Natural killer cell (primary cell): ENCODE results near the gene GBF1. TPM values are rescaled to one million over a fixed set of nuclear protein-coding genes. Genes with fewer than 3 reads are reported as not detected.

Experiments
- ATAC-seq, 3 donors: fragments of 150-1000 bp in 2 of 3; fragments of 200-7000 bp in 1 of 3; cut with Tn5 transposase; 1 replicate in 1 of 3; 2 replicates in 2 of 3; pipeline ENCODE4 v1.10.0; 2021; ENCODE audit warnings: mild to moderate bottlenecking in 2 of 3, moderate library complexity in 2 of 3
- DNase-seq, 2 donors: peaks; one replicate each; pipeline versions ENCODE4 v3.0.0 to v3.0.0-alpha.2; 2013 to 2021; ENCODE audit warnings: mixed read lengths in 1 of 2
- H3K27ac ChIP-seq: one replicate; pipeline ENCODE4 v1.5.1; 2013; ENCODE audit warnings: mild to moderate bottlenecking, low read length
- H3K27me3 ChIP-seq: one replicate; pipeline ENCODE4 v1.6.1; 2013; ENCODE audit warnings: low read length; ENCODE audit not compliant: control insufficient read depth, insufficient read depth
- H3K36me3 ChIP-seq: one replicate; pipeline ENCODE4 v1.6.1; 2013; ENCODE audit warnings: low read length; ENCODE audit not compliant: control insufficient read depth, insufficient read depth
- H3K4me1 ChIP-seq: one replicate; pipeline ENCODE4 v1.6.1; 2013; ENCODE audit warnings: low read length; ENCODE audit not compliant: control insufficient read depth, insufficient read depth
- H3K4me3 ChIP-seq: one replicate; pipeline ENCODE4 v1.5.1; 2013; ENCODE audit warnings: low read length
- H3K9me3 ChIP-seq: one replicate; pipeline ENCODE4 v1.6.1; 2013; ENCODE audit warnings: low read length; ENCODE audit not compliant: control insufficient read depth, insufficient read depth
- H3K27ac Mint-ChIP-seq, 2 donors: one replicate each; pipeline ENCODE4 v1.8.0; 2022; ENCODE audit warnings: mild to moderate bottlenecking in 2 of 2, mixed read lengths in 2 of 2, moderate library complexity in 1 of 2
- H3K27me3 Mint-ChIP-seq, 2 donors: one replicate each; pipeline ENCODE4 v1.8.0; 2022; ENCODE audit warnings: low read depth in 2 of 2, mixed read lengths in 2 of 2
- H3K36me3 Mint-ChIP-seq: one replicate; pipeline ENCODE4 v1.8.0; 2022; ENCODE audit warnings: mixed read lengths
- H3K4me1 Mint-ChIP-seq, 2 donors: one replicate each; pipeline ENCODE4 v1.8.0; 2022; ENCODE audit warnings: mixed read lengths in 2 of 2
- H3K4me3 Mint-ChIP-seq: one replicate; pipeline ENCODE4 v1.8.0; 2022; ENCODE audit warnings: mild to moderate bottlenecking, moderate library complexity, mixed read lengths
- H3K9me3 Mint-ChIP-seq, 2 donors: one replicate each; pipeline ENCODE4 v1.8.0; 2022; ENCODE audit warnings: mixed read lengths in 2 of 2
- CTCF ChIP-seq: fragments of 200-600 bp; IDR thresholded peaks from one replicate; pipeline ENCODE4 v1.8.0; 2022; ENCODE audit warnings: antibody characterized with exemption
- WGBS: methylation state at CpG from one replicate; pipeline ENCODE4 v1.1.7; 2013; ENCODE audit warnings: missing lambda C conversion rate; ENCODE audit not compliant: insufficient coverage; 5-methylcytosine and 5-hydroxymethylcytosine counted together
- intact Hi-C: fragments of 100-400 bp; cut with micrococcal nuclease; formaldehyde crosslinking; loops from one replicate; pipeline ENCODE4 v1.14.2; 2022
- total RNA-seq, 4 donors: library from RNA; stranded (reverse); fragments of 120-200 nt in 1 of 4; gene quantifications; one replicate each; pipeline versions ENCODE4 v1.2.3 to v1.2.4, GENCODE V29; 2013 to 2022

The GBF1 gene
- total RNA-seq, 3 donors from 2014 or later (not counting 1 experiment from before 2014, with no cell fraction given), result 48.2 to 52.5 (median 50.9) TPM

- peaks cover 31% of the 10 kb centered on the region for H3K27me3 ChIP-seq
- H3K4me1 ChIP-seq, result peaks cover 20% of the 10 kb centered on the region
- no peak overlapping the region for H3K27ac Mint-ChIP-seq
- no peak for TF ChIP-seq CTCF
- H3K27ac ChIP-seq, result no peak overlapping the region
- H3K27me3 Mint-ChIP-seq, result peaks cover 18 to 39% of the 10 kb centered on the region in 2 donors
- no peaks in the 10 kb centered on the region for H3K9me3 Mint-ChIP-seq
- no peaks in the 10 kb centered on the region for H3K36me3 Mint-ChIP-seq
- WGBS, result 88% methylated on average over 20 of the region's 20 CpGs
- H3K9me3 ChIP-seq, result no peaks in the 10 kb centered on the region
- DNase-seq (no peak), ATAC-seq (no peak)
- H3K36me3 ChIP-seq, result no peaks in the 10 kb centered on the region
- no peak overlapping the region for H3K4me3 ChIP-seq
- no peak overlapping the region for H3K4me3 Mint-ChIP-seq
- peaks cover 9 to 32% of the 10 kb centered on the region in 2 donors for H3K4me1 Mint-ChIP-seq
- intact Hi-C loops, result loop anchor here (5.0 kb wide), 1 partner anchor 46 kb away; no protein-coding TSS in a partner anchor
Measured at GRCh38 chr10:102416695-102417094, 171.4 kb downstream of the GBF1 start.

- Mint-ChIP-seq H3K4me1 (peaks cover 9 to 44% of the 10 kb centered on the region in 2 donors), H3K27ac (peak within 1 kb of the TSS in 1 of 2 donors; percentile 36), H3K9me3 (no peaks in the 10 kb centered on the region), H3K4me3 (peak within 1 kb of the TSS; percentile 98), H3K27me3 (peaks cover 5 to 32% of the 10 kb centered on the region in 2 donors), H3K36me3 (no peaks in the 10 kb centered on the region)
- peaks cover 39% of the 10 kb centered on the region for H3K4me1 ChIP-seq
- DNase-seq, result no peak
- no peak for TF ChIP-seq CTCF
- 7% methylated on average over 42 of the region's 45 CpGs for WGBS
- H3K27me3 ChIP-seq, result peaks cover 26% of the 10 kb centered on the region
- H3K36me3 ChIP-seq, result peaks cover 3% of the 10 kb centered on the region
- H3K4me3 ChIP-seq, result no peak within 1 kb of the TSS
- no peak for ATAC-seq
- H3K9me3 ChIP-seq, result no peaks in the 10 kb centered on the region
- intact Hi-C loops, result loop anchor here (5.0 kb wide), 1 partner anchor 44 kb away; no protein-coding TSS in a partner anchor
- H3K27ac ChIP-seq, result no peak within 1 kb of the TSS
Measured at GRCh38 chr10:102418622-102419268, 173.4 kb downstream of the GBF1 start, which contains the start of gene PSD. TSS of gene PSD (minus strand) at chr10:102418785. CDS start at chr10:102417038, 1,747 bp downstream.

- ATAC-seq (peak; percentile 20 to 29 (median 21)), DNase-seq (peak; percentile 72 to 85)
- H3K27ac ChIP-seq, result no peak overlapping the region
- peaks cover 39% of the 10 kb centered on the region for H3K4me1 ChIP-seq
- Mint-ChIP-seq H3K4me3 (peak overlapping the region; percentile 98), H3K27me3 (peaks cover 5 to 27% of the 10 kb centered on the region in 2 donors), H3K4me1 (peaks cover 9 to 44% of the 10 kb centered on the region in 2 donors), H3K27ac (peak overlapping the region in 1 of 2 donors; percentile 97), H3K9me3 (no peaks in the 10 kb centered on the region), H3K36me3 (no peaks in the 10 kb centered on the region)
- no peak overlapping the region for H3K4me3 ChIP-seq
- peaks cover 26% of the 10 kb centered on the region for H3K27me3 ChIP-seq
- no peaks in the 10 kb centered on the region for H3K9me3 ChIP-seq
- no peak for TF ChIP-seq CTCF
- WGBS, result under 1% methylated on average over 43 of the region's 54 CpGs
- H3K36me3 ChIP-seq, result peaks cover 7% of the 10 kb centered on the region
- intact Hi-C loops, result loop anchor here (5.0 kb wide), 1 partner anchor 43 kb away; no protein-coding TSS in a partner anchor
Measured at GRCh38 chr10:102419269-102420180, 174.2 kb downstream of the GBF1 start.
